GM11168 (cell line): Measurements from ENCODE around the gene RIPOR1.
"Not testable (repeated sequence)": the region's sequence is repeated elsewhere in the genome, so short reads cannot be mapped to it uniquely, and the experiment has no call there.

Experiments used
- in situ Hi-C: fragments of 300-500 bp; cut with MboI; formaldehyde crosslinking; loops from one replicate; pipeline ENCODE4 v1.12.0; 2022; ENCODE audit warnings: low sequenced_read_pairs; ENCODE audit not compliant: unreplicated experiment

RIPOR1 gene, protein sequence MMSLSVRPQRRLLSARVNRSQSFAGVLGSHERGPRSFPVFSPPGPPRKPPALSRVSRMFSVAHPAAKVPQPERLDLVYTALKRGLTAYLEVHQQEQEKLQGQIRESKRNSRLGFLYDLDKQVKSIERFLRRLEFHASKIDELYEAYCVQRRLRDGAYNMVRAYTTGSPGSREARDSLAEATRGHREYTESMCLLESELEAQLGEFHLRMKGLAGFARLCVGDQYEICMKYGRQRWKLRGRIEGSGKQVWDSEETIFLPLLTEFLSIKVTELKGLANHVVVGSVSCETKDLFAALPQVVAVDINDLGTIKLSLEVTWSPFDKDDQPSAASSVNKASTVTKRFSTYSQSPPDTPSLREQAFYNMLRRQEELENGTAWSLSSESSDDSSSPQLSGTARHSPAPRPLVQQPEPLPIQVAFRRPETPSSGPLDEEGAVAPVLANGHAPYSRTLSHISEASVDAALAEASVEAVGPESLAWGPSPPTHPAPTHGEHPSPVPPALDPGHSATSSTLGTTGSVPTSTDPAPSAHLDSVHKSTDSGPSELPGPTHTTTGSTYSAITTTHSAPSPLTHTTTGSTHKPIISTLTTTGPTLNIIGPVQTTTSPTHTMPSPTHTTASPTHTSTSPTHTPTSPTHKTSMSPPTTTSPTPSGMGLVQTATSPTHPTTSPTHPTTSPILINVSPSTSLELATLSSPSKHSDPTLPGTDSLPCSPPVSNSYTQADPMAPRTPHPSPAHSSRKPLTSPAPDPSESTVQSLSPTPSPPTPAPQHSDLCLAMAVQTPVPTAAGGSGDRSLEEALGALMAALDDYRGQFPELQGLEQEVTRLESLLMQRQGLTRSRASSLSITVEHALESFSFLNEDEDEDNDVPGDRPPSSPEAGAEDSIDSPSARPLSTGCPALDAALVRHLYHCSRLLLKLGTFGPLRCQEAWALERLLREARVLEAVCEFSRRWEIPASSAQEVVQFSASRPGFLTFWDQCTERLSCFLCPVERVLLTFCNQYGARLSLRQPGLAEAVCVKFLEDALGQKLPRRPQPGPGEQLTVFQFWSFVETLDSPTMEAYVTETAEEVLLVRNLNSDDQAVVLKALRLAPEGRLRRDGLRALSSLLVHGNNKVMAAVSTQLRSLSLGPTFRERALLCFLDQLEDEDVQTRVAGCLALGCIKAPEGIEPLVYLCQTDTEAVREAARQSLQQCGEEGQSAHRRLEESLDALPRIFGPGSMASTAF

DNA sequence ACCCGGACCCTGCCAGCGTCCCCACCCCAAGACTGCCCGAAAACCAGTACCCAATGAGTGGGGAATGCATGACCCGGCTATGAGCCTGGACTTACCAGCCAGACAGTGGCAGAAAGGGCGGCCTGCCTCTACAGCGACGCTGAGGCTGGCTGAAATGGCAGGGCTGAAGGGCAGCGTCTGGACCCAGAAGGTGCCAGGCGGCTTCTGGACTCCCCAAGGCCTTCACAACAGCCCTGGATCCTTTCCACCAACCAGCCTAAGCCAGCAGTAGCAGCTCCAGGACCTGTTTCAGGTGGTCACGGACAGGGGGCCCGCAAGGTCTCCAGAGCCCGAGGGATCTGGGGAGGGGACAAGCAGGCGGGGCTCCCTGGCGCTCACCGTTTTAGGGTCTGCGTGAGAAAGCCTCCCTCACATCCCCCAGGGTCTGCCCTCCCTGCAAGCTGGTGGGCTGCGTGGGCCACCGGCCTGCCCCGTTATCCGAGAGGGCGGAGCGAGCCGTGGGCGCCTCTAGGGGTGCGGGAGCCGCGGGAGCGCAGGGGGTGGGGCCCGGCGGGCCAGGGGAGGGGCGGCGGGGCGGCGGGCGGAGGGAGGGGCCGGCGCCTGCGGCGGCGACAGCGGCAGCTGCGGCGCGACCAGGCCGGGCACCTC, at the start of gene RIPOR1:
Gene RIPOR1 (plus strand): TSS at position 608 of the 648 bp plus-strand sequence. CDS start 9,618 bp downstream, outside the sequence.
- in situ Hi-C loops: no loop called here

DNA sequence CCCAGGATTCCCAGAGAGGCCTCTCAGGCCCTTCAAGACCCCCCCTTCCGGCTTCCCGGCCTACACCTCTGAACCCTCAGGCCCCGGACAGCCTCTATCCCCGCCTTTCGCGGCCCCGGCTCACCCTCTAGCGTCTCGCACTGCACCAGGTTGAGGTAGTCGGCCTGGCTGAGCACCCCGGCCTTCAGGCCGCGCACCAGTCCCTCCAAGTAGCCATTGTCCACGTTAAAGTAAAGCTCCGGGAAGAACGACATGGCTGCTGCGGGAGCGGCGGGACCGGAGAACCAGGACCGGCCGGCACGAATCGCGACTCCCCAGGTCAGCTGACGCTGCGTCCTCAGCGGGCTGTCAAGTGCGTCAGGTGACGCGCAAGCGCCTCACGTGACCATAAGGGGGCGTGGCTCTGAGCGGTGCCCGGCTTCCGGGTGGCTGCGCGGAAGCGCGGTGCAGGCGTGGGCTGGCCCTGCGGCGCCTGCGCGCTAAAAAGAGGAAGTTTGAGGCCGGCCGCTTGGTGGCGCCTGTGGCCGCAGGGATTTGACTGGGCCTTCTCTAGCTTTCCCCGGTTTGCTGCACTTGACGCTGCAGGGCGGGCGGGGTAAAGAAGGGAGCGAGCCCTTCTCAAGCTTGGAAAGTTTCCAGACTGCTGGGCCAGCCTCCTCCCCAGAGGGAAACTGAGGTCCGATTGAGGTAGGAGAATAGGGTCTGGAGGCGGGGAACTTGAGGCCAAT, 47.6 kb upstream of the RIPOR1 start, which contains the start of gene ATP6V0D1:
Gene ATP6V0D1 (minus strand): TSS at position 325 of the 728 bp plus-strand sequence. CDS start 71 bp downstream, at position 254.
- in situ Hi-C loops: loop anchor here (5.0 kb wide), 1 partner anchor 36 kb away; no protein-coding TSS in a partner anchor

DNA sequence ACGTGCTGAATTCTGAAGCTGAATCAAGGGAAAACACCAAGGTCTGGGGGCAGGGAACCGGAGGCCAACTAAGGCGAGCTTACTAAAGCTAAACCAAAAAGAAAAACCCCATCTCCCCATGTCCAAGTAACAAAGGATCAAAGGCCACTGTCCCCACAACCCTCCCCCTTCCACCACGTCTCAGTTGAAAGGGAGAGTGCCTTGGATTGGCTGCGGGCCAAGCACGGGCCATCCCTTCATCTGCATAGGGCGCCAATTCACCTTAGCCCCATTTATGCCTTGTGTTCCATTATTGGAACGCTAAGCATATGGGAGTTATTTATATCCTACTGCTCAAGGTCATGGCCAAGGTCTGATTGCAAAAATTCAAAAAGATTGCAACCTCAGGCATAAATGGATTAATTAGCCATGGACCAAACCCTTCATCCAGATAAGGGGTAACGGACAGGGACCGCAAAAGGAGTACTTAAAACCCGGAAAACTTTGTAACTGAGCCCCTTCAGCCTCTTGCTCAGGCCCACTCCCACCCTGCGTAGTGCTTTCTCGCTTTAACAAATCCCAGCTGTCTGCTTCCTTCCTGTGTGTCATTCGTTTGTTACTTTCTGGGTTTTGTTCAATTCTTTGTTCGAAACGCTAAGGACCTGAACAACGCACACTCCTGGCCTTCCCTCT, 46.9 kb upstream of the RIPOR1 start:
- in situ Hi-C loops: loop anchor here (5.0 kb wide), 1 partner anchor 36 kb away; no protein-coding TSS in a partner anchor

DNA sequence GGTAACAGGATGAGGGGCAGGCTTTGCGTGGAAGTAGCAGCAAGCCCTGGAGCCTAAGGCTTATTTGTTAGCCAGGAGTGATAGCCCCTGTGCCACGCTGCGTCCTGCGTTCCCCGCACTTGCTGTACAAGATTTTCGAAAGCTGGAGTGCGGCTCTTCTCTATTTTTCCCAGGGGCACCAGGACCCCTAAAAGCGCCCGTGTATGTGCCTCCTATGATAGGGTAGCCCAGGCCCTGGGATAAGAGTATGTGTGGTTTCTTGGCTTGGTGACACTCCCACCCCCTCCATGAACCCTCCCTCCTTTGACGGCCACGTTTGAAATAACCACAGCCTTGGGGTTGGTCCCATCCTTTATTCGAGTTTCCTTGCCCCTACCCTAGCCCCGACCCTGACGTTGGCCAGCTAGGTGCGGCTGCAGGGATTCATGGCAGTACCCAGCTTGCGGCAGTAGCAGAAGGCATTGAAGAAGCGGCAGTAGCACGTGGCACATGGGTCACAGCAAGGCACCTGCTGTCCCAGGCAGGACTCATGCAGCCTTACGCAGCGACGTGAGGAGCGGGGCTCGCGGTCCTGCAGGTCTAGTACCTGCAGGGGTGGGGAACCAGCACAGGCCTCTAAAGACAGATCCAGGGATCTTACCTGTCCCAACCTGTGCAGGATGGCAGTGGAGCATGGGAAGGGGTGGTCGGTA, 46.2 kb upstream of the RIPOR1 start:
- in situ Hi-C loops: loop anchor here (5.0 kb wide), 1 partner anchor 35 kb away; no protein-coding TSS in a partner anchor

DNA sequence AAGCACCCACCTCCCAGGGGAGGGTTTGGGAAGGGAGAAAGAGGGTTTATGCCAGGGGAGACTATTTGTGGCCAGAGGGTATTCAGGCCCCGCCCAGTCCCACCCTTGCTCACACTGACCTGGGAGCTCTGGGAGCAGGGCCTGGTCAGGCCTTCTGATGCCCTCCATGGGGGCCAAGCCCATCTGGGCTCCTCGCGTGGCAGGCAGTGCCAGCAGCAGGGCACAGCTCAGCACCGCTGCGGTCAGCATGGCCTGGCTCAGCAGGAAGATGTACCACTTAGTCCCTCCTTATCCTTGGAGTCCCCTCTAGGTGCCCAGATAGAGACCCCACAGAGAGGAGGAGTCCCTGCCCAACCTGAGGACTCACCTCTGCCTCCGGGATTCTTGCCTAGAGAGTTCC, 45.5 kb upstream of the RIPOR1 start, which contains the start of gene AGRP:
Gene AGRP (minus strand): TSS at position 398 of the 400 bp plus-strand sequence. CDS start 149 bp downstream, at position 249.
- in situ Hi-C loops: loop anchor here (5.0 kb wide), 1 partner anchor 34 kb away; no protein-coding TSS in a partner anchor

DNA sequence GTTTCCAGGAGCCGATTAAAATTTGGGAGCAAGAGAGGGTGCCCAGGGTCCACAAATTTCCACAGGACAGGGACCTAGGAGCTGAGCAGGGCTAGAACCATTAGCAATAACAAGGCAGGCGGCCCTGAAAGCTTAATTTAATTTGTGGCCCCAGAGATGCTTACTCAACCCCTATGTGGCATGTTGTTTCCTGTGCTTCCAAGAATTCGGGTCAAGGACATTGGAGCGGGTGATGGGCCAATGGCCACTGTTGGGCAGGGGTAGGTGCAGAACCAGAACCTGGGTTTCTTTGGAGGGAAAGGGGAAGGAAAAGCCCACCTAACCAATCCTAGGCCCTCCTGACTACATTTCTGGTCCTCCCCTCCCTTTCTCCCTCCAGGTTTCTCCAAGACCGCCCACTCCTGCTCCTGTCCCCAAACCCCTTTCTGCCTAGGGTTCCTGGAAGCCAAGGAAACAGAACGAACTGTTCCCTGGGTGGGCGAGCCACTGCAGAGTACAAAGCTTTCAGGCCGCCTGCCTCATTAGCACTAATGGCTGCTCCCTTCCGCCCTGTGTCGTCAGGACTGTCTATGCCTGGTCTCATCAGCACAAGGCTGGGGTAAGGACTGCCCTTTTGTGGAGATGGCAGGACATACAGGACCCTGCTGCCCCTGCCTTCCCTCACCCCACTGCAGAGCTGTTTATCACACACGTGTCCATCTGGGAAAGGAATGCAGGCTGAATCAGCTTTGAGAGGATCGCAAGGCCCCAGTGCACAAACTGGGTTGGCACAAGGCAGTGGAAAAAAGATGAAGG, 44.7 kb upstream of the RIPOR1 start:
- in situ Hi-C loops: loop anchor here (5.0 kb wide), 1 partner anchor 33 kb away; no protein-coding TSS in a partner anchor

DNA sequence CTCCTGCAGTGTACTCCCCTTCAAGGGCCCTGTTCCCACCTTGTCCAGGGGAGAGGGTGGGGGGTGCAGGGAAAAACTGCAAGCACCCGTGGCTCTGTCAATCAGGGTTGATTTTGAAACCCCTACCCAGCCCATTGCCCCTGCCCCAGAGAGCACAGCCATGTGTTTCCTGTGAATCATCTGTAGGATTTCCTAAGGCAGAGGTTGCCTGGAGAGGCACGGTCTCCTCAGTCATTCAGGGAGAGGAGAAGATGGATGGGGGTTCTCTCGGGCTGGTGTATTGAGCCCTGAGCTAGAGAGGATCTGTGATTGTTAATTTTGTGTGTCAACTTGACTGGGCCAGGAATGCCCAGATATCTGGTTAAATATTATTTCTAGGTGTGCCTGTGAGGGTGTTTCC, 41.8 kb upstream of the RIPOR1 start:
- in situ Hi-C loops: no loop called here

DNA sequence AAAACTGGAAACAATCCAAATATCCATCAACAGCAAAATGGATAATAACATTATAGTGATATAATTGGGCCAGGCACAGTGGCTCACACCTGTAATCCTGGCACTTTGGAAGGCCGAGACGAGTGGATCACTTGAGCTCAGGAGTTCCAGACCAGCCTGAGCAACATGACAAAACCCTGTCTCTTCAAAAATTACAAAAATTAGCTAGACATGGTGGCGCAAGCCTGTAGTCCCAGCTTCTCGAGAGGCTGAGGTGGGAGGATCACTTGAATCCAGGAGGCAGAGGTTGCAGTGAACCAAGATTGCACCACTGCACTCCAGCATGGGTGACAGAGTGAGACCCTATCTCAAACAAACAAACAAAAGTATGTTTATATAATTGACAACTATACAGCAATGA, 41.1 kb upstream of the RIPOR1 start:
- in situ Hi-C loops: not testable (repeated sequence)

DNA sequence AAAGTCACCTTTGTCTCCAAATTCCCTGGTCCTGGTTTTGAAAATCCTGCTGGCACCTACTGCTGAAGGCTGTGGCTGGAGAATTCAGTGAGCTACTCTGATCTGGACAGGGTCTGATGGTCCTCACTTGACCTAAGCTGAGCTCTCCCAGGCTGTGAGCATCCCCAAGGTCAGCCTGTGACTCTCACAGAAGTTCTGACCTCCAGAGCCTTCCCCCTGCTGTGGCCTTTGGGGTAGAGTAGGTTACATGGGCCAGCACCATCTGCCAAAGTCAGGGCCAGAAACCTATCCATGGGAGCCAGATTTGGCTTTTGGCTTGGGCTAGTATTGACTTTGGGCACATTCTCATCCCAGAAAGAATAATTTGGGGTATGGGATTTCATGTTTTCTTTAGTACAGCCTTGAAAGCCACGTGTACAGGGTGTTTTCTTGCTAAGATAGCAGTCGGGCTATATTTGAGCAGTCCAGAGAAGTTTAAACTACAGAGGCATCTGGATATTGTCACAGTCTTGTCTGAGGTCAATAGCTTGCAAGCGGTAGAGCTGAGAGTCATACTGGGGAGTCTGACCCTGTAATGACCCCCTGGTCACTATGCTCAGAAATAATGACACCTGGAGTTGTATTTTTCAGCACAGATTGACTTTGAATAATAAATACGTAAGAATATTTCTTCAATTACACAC, 39.1 kb upstream of the RIPOR1 start:
- in situ Hi-C loops: no loop called here

DNA sequence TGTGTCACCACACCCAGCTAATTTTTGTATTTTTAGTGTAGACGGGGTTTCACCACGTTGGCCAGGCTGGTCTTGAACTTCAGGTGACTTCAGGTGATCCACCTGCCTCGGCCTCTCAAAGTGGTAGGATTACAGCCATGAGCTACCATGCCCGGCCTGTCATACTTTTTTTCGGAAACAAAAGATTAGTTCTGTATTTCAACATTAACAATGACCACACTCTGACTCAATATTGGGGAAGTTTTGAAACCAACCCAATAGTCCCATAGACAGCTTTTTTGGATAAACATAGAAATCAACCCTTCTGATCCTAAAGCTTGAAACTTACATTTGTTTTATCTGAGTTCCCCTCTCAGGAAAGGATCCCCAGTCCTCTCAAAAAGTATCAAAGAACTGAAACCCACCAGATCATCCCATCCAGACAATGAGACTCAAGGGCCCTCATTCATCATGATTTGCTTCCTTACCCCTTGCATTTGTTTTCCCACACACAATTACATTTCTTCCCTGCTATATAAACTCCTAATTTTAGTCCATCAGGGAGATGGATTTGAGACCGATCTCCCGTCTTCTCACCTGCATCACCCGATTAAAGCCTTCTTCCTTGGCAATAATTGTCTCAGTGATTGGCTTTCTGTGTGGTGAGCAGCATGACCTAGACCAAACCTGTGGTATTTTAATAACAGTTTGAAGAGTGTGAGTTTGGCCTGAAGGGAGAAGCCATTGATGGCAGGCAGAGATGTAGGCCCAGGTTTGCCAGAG, 38.1 kb upstream of the RIPOR1 start:
- in situ Hi-C loops: no loop called here

DNA sequence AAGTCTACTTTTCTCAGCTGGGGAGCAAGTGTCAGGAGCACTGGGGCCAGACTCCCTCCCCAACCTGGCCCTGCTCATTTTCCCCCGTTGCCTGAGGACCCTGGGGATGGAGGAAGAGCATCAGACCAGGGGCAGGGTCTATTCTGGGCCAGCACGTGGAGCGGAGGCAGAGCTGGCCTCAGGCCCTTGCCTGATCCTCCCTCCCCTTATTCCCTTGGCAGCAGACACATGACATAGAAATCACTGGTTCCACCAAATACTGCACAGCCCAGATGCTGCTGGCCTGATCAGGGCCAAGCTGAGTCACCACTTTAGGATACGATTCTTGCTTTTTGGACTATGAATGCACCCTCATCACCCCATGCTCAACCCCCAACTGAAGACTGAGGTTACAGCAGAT, 29.5 kb upstream of the RIPOR1 start:
- in situ Hi-C loops: no loop called here

DNA sequence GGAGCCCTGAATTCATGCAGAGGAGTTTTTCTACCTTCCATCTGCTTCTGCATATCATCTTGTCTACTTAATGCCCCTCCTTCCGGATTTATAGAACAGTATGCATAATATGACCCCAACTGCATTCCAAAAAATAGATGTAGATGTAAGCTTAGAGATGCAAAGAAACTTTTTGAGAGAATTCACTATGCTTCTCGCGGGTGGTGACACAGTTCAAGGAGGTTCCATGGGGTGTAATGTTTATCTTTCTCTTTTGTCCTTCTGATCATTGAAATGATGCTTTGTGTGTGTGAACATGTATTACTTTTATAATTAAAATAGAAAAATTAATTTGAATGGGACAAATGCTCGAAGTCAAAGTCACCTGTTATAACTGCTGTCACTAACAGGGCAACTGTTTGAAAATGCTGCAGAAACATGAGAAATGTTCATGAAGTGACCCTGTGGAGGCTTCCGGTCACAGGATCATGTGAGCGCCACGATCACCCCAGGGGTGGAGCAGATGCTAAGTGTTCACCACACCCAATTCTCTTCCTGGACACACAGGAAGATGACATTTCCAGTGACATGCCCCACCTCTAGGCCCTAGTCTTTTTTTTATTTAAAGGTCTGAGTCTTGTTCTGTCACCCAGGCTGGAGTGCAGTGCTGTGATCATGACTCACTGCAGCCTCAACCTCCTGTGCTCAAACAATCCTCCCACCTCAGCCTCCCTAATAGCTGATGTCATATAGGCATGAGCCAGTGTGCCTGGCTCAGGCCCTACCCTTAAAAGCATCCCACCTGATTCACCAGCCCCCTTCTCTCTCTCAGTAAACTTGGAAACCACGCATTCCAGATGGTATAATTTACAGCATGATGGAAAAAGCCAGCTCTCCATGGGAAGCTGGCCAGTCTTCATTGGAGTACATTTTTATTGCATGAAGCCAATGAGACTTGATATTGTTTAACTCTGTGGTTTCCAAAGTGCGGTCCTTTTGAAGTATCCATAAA, 24.3 kb upstream of the RIPOR1 start:
- in situ Hi-C loops: no loop called here

DNA sequence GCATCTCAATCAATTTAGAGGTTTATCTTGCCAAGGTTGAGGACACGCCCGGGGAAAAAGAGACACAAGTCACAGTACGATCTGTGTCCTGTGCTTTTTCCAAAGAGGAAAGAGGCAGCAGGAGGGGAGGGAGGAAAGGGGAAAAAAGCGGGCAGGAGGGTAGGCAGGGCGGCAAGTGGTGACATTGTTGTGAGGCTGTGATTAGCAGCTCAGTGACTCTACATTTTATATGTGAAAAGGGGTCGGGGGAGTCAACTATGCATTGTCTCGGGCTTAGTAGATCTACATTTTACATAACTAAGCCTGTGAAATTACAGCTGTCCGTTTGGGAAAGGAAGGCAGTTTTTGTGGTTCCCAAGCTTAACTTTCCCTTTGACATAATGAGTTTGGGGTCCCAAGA, 22.2 kb upstream of the RIPOR1 start:
- in situ Hi-C loops: no loop called here

DNA sequence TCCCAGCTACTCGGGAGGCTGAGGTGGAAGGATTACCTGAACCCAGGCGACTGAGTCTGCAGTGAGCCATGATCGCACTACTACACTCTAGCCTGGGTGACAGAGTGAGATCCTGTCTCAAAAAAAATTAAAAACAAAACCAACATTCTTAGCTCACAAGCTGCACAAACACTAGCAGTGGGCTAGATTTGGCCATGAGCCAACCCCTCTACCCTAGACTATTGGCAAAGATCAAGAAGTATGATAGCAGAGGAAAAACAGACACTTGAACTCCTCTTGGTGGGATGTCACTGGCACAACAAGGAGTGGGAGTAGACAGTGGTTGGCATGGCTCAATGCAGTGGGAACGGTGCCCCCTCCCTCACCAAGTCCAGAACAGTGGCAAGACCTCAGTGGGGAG, 19.6 kb upstream of the RIPOR1 start:
- in situ Hi-C loops: no loop called here
